ENCODE measurements around the gene MACROD2. TPM values are rescaled to one million over a fixed set of nuclear protein-coding genes. Genes with fewer than 3 reads are reported as not detected.
"Not testable (repeated sequence)": the region's sequence is repeated elsewhere in the genome, so short reads cannot be mapped to it uniquely, and the experiment has no call there.

MACROD2 gene
- total RNA-seq, 2 donors from 2014 or later: not detected

- Mint-ChIP-seq H3K9me3 (peaks cover 0 to 4% of the 10 kb centered on the region in 2 donors), H3K27ac (no peak overlapping the region)
Measured at GRCh38 chr20:14992153-14992552, 996.8 kb downstream of the MACROD2 start.

GRCh38 chr20:14992961-14993360 is 997.6 kb downstream of the MACROD2 start:
- Mint-ChIP-seq H3K4me3 (no peak overlapping the region), H3K36me3 (ENCODE audit: insufficient read depth in 2 of 2) (no peaks in the 10 kb centered on the region), H3K27ac (no peak overlapping the region), H3K9me3 (peaks cover 0 to 4% of the 10 kb centered on the region in 2 donors), H3K4me1 (ENCODE audit: low read depth) (no peaks in the 10 kb centered on the region), H3K27me3 (ENCODE audit: low read depth) (no peaks in the 10 kb centered on the region)
- DNase-seq (no peak), ATAC-seq (replicated peaks in 1 of 2) (no peak)

More at GRCh38 chr20:14992153-14992552, 996.8 kb downstream of the MACROD2 start:
- DNase-seq (no peak), ATAC-seq (replicated peaks in 1 of 2) (no peak)
- H3K4me3 Mint-ChIP-seq: no peak overlapping the region
- H3K27me3 Mint-ChIP-seq (ENCODE audit: low read depth): no peaks in the 10 kb centered on the region
- H3K4me1 Mint-ChIP-seq (ENCODE audit: low read depth): no peaks in the 10 kb centered on the region
- H3K36me3 Mint-ChIP-seq (ENCODE audit: insufficient read depth in 2 of 2): no peaks in the 10 kb centered on the region

- no peaks in the 10 kb centered on the region for H3K36me3 Mint-ChIP-seq (ENCODE audit: insufficient read depth in 2 of 2)
- no peaks in the 10 kb centered on the region for H3K4me1 Mint-ChIP-seq (ENCODE audit: low read depth)
- peaks cover 7 to 11% of the 10 kb centered on the region in 2 donors for H3K9me3 Mint-ChIP-seq
- no peak for DNase-seq
- no peak for ATAC-seq (replicated peaks in 1 of 2)
- H3K27ac Mint-ChIP-seq: no peak overlapping the region
- H3K4me3 Mint-ChIP-seq: no peak overlapping the region
- H3K27me3 Mint-ChIP-seq (ENCODE audit: low read depth): no peaks in the 10 kb centered on the region
Measured at GRCh38 chr20:14996883-14997672, 1001.8 kb downstream of the MACROD2 start.

GRCh38 chr20:14997791-14998190 is 1002.5 kb downstream of the MACROD2 start:
- Mint-ChIP-seq H3K36me3 (ENCODE audit: insufficient read depth in 2 of 2) (no peaks in the 10 kb centered on the region), H3K9me3 (peaks cover 7 to 11% of the 10 kb centered on the region in 2 donors), H3K27ac (no peak overlapping the region), H3K27me3 (ENCODE audit: low read depth) (no peaks in the 10 kb centered on the region), H3K4me1 (ENCODE audit: low read depth) (no peaks in the 10 kb centered on the region), H3K4me3 (no peak overlapping the region)
- no peak for ATAC-seq (replicated peaks in 1 of 2)
- DNase-seq: no peak

- H3K4me3 Mint-ChIP-seq: no peak overlapping the region
- DNase-seq: no peak
- peaks cover 0 to 7% of the 10 kb centered on the region in 2 donors for H3K9me3 Mint-ChIP-seq
- no peaks in the 10 kb centered on the region for H3K4me1 Mint-ChIP-seq (ENCODE audit: low read depth)
- no peak overlapping the region for H3K27ac Mint-ChIP-seq
- ATAC-seq (replicated peaks in 1 of 2): no peak
- H3K36me3 Mint-ChIP-seq (ENCODE audit: insufficient read depth in 2 of 2): no peaks in the 10 kb centered on the region
- no peaks in the 10 kb centered on the region for H3K27me3 Mint-ChIP-seq (ENCODE audit: low read depth)
Measured at GRCh38 chr20:15005300-15005986, 1010.1 kb downstream of the MACROD2 start.

GRCh38 chr20:15011631-15012030 is 1016.3 kb downstream of the MACROD2 start:
- Mint-ChIP-seq H3K27ac (no peak overlapping the region), H3K27me3 (ENCODE audit: low read depth) (no peaks in the 10 kb centered on the region), H3K36me3 (ENCODE audit: insufficient read depth in 2 of 2) (no peaks in the 10 kb centered on the region), H3K9me3 (peaks cover 1 to 6% of the 10 kb centered on the region in 2 donors), H3K4me1 (ENCODE audit: low read depth) (no peaks in the 10 kb centered on the region), H3K4me3 (no peak overlapping the region)
- DNase-seq (no peak), ATAC-seq (replicated peaks in 1 of 2) (no peak)

- Mint-ChIP-seq H3K27ac (no peak overlapping the region), H3K27me3 (ENCODE audit: low read depth) (no peaks in the 10 kb centered on the region), H3K4me1 (ENCODE audit: low read depth) (no peaks in the 10 kb centered on the region), H3K9me3 (peaks cover 1 to 6% of the 10 kb centered on the region in 2 donors), H3K36me3 (ENCODE audit: insufficient read depth in 2 of 2) (no peaks in the 10 kb centered on the region), H3K4me3 (no peak overlapping the region)
- DNase-seq (no peak), ATAC-seq (replicated peaks in 1 of 2) (no peak)
Measured at GRCh38 chr20:15012566-15012965, 1017.2 kb downstream of the MACROD2 start.

GRCh38 chr20:15016875-15017274 is 1021.6 kb downstream of the MACROD2 start:
- not testable (repeated sequence) for H3K9me3 Mint-ChIP-seq

GRCh38 chr20:15018966-15019365 is 1023.6 kb downstream of the MACROD2 start:
- H3K27me3 Mint-ChIP-seq (ENCODE audit: low read depth): no peaks in the 10 kb centered on the region
- no peak for DNase-seq
- peaks cover 0 to 7% of the 10 kb centered on the region in 2 donors for H3K9me3 Mint-ChIP-seq
- H3K4me1 Mint-ChIP-seq (ENCODE audit: low read depth): no peaks in the 10 kb centered on the region
- H3K4me3 Mint-ChIP-seq: no peak overlapping the region
- ATAC-seq (replicated peaks in 1 of 2): no peak
- H3K27ac Mint-ChIP-seq: no peak overlapping the region
- no peaks in the 10 kb centered on the region for H3K36me3 Mint-ChIP-seq (ENCODE audit: insufficient read depth in 2 of 2)

More at GRCh38 chr20:15016875-15017274, 1021.6 kb downstream of the MACROD2 start:
- H3K4me3 Mint-ChIP-seq; H3K27me3 Mint-ChIP-seq (ENCODE audit: low read depth); H3K4me1 Mint-ChIP-seq (ENCODE audit: low read depth); DNase-seq; ATAC-seq (replicated peaks in 1 of 2); H3K36me3 Mint-ChIP-seq (ENCODE audit: insufficient read depth in 2 of 2); H3K27ac Mint-ChIP-seq: not testable (repeated sequence)

- DNase-seq: no peak
- Mint-ChIP-seq H3K36me3 (ENCODE audit: insufficient read depth in 2 of 2) (no peaks in the 10 kb centered on the region), H3K27me3 (ENCODE audit: low read depth) (no peaks in the 10 kb centered on the region), H3K4me1 (ENCODE audit: low read depth) (no peaks in the 10 kb centered on the region), H3K9me3 (peaks cover 0 to 6% of the 10 kb centered on the region in 2 donors), H3K27ac (no peak overlapping the region), H3K4me3 (no peak overlapping the region)
- ATAC-seq (replicated peaks in 1 of 2): no peak
Measured at GRCh38 chr20:15020845-15021244, 1025.5 kb downstream of the MACROD2 start.

- ATAC-seq (replicated peaks in 1 of 2) (no peak), DNase-seq (no peak)
- no peak overlapping the region for H3K27ac Mint-ChIP-seq
- H3K4me1 Mint-ChIP-seq (ENCODE audit: low read depth): no peaks in the 10 kb centered on the region
- peaks cover 0 to 7% of the 10 kb centered on the region in 2 donors for H3K9me3 Mint-ChIP-seq
- no peaks in the 10 kb centered on the region for H3K27me3 Mint-ChIP-seq (ENCODE audit: low read depth)
- no peak overlapping the region for H3K4me3 Mint-ChIP-seq
- H3K36me3 Mint-ChIP-seq (ENCODE audit: insufficient read depth in 2 of 2): no peaks in the 10 kb centered on the region
Measured at GRCh38 chr20:15022921-15023320, 1027.6 kb downstream of the MACROD2 start.

- H3K4me3 Mint-ChIP-seq: no peak overlapping the region
- no peaks in the 10 kb centered on the region for H3K27me3 Mint-ChIP-seq (ENCODE audit: low read depth)
- H3K9me3 Mint-ChIP-seq: peaks cover 0 to 10% of the 10 kb centered on the region in 2 donors
- no peak for ATAC-seq (replicated peaks in 1 of 2)
- H3K36me3 Mint-ChIP-seq (ENCODE audit: insufficient read depth in 2 of 2): no peaks in the 10 kb centered on the region
- H3K27ac Mint-ChIP-seq: no peak overlapping the region
- no peak for DNase-seq
- H3K4me1 Mint-ChIP-seq (ENCODE audit: low read depth): no peaks in the 10 kb centered on the region
Measured at GRCh38 chr20:15026759-15027158, 1031.4 kb downstream of the MACROD2 start.

- H3K36me3 Mint-ChIP-seq (ENCODE audit: insufficient read depth in 2 of 2): no peaks in the 10 kb centered on the region
- ATAC-seq (replicated peaks in 1 of 2): no peak
- no peak overlapping the region for H3K27ac Mint-ChIP-seq
- H3K4me3 Mint-ChIP-seq: no peak overlapping the region
- H3K27me3 Mint-ChIP-seq (ENCODE audit: low read depth): no peaks in the 10 kb centered on the region
- H3K9me3 Mint-ChIP-seq: peaks cover 0 to 8% of the 10 kb centered on the region in 2 donors
- H3K4me1 Mint-ChIP-seq (ENCODE audit: low read depth): no peaks in the 10 kb centered on the region
- DNase-seq: no peak
Measured at GRCh38 chr20:15030826-15031225, 1035.5 kb downstream of the MACROD2 start.

Data from activated T-cell treated with anti-CD3 and anti-CD28 coated beads, Interleukin-2, amount 50 U/mL, for 72 hours (primary cell).